K562 (cell line): ENCODE data around the gene KLK3. TPM values are rescaled to one million over a fixed set of nuclear protein-coding genes. Genes with fewer than 3 reads are reported as not detected.

Experiments used
- HCFC1 ChIP-seq: IDR thresholded peaks from 2 replicates; pipeline ENCODE4 v1.6.1; 2012; ENCODE audit warnings: low read depth, low read length, improper control_type of control experiment
- POLR2A ChIP-seq: fragments of 450-650 bp; conservative IDR thresholded peaks from 2 replicates; pipeline ENCODE4 v1.6.1; 2016
- POU5F1 ChIP-seq: fragments of 150-350 bp; IDR thresholded peaks from 2 replicates; pipeline ENCODE4 v1.6.1; 2014; ENCODE audit warnings: borderline replicate concordance, low read length, low read depth, mild to moderate bottlenecking; ENCODE audit not compliant: partially characterized antibody
- RBM17 ChIP-seq: fragments of 200-400 bp; formaldehyde crosslinking; IDR thresholded peaks from 2 replicates; pipeline ENCODE4 v1.6.1; 2017; ENCODE audit warnings: low read depth, mild to moderate bottlenecking, low read length, borderline replicate concordance
- RBM34 ChIP-seq: fragments of 200-400 bp; formaldehyde crosslinking; IDR thresholded peaks from 2 replicates; pipeline ENCODE4 v1.6.1; 2018; ENCODE audit warnings: low read length, borderline replicate concordance; ENCODE audit not compliant: insufficient read depth
- SRSF9 ChIP-seq: fragments of 200-400 bp; formaldehyde crosslinking; IDR thresholded peaks from 2 replicates; pipeline ENCODE4 v1.6.1; 2017; ENCODE audit warnings: low read depth, low read length, borderline replicate concordance
- WHSC1 ChIP-seq: IDR thresholded peaks from one replicate; pipeline ENCODE4 v1.6.1; 2012; ENCODE audit warnings: low read length, control low read depth, inconsistent platforms
- ZNF133 ChIP-seq: fragments of 250-450 bp; sonication (Bioruptor Pico); IDR thresholded peaks from 2 replicates; pipeline ENCODE4 v1.4.0; 2020; ENCODE audit warnings: mild to moderate bottlenecking
- ZNF311 ChIP-seq: fragments of 250-450 bp; sonication (Bioruptor Pico); IDR thresholded peaks from 2 replicates; pipeline ENCODE4 v1.4.0; 2020; ENCODE audit warnings: mild to moderate bottlenecking, moderate library complexity
- polyA plus RNA-seq, 8 experiments: library from polyadenylated mRNA; depleted of rRNA in 4 of 8; stranded (reverse) in 5 of 8; unstranded in 3 of 8; fragments of >200 nt; fragmentation: Nextera tagmentation in 2 of 8; fragmentation: Illumina TruSeq in 1 of 8; extraction: Ambion mirVana in 2 of 8; extraction: Trizol in 1 of 8; gene quantifications; 2 replicates each; pipeline versions ENCODE4 v1.2.1 to v1.2.3, GENCODE V29; 2011 to 2014; ENCODE audit warnings: inconsistent platforms in 1 of 8, missing spikeins in 1 of 8
- total RNA-seq, 7 experiments: library from RNA; depleted of rRNA in 6 of 7; stranded (reverse); fragments of >200 nt in 6 of 7; fragmentation: Illumina TruSeq in 2 of 7; extraction: Trizol in 2 of 7; gene quantifications; 2 replicates each; pipeline versions ENCODE4 v1.2.1 to v1.2.3, GENCODE V29; 2011 to 2021; ENCODE audit warnings: low replicate concordance in 1 of 7
- TF ChIP-seq, protein P1 (sequence below): fragments of 450-650 bp; formaldehyde crosslinking; conservative IDR thresholded peaks from 2 replicates; pipeline ENCODE4 v1.4.0; 2022; ENCODE audit warnings: mild to moderate bottlenecking, missing genetic modification characterization
- TF ChIP-seq, protein P2 (sequence below), 2 experiments: fragments of 450-650 bp; conservative IDR thresholded peaks; 2 replicates each; pipeline ENCODE4 v1.6.1; 2017; ENCODE audit warnings: mild to moderate bottlenecking in 2 of 2, moderate library complexity in 2 of 2
- TF ChIP-seq, protein P3 (sequence below): sonication (generic); formaldehyde crosslinking; IDR thresholded peaks from 2 replicates; pipeline ENCODE4 v1.8.0; 2022; ENCODE audit warnings: mild to moderate bottlenecking, missing genetic modification reagents, borderline replicate concordance
- TF ChIP-seq, protein P4 (sequence below): sonication (generic); formaldehyde crosslinking; IDR thresholded peaks from 2 replicates; pipeline ENCODE4 v1.8.0; 2022; ENCODE audit warnings: mild to moderate bottlenecking, missing genetic modification reagents
- TF ChIP-seq, protein P5 (sequence below): fragments of 450-650 bp; formaldehyde crosslinking; IDR thresholded peaks from 2 replicates; pipeline ENCODE4 v1.4.0; 2020; ENCODE audit warnings: mild to moderate bottlenecking, moderate library complexity
- TF ChIP-seq, protein P6 (sequence below): fragments of 250-450 bp; sonication (Bioruptor Pico); IDR thresholded peaks from 2 replicates; pipeline ENCODE4 v1.8.0; 2022; ENCODE audit warnings: moderate library complexity, mild to moderate bottlenecking, inconsistent platforms
- TF ChIP-seq, protein P7 (sequence below): sonication (generic); formaldehyde crosslinking; IDR thresholded peaks from 2 replicates; pipeline ENCODE4 v1.4.0; 2020; ENCODE audit warnings: mild to moderate bottlenecking, missing genetic modification reagents

The KLK3 gene
- total and polyA plus RNA-seq, 9 of the 15 experiments (the other 6 are each of a cell fraction or from before 2014, with no cell fraction given) = not detected

DNA sequence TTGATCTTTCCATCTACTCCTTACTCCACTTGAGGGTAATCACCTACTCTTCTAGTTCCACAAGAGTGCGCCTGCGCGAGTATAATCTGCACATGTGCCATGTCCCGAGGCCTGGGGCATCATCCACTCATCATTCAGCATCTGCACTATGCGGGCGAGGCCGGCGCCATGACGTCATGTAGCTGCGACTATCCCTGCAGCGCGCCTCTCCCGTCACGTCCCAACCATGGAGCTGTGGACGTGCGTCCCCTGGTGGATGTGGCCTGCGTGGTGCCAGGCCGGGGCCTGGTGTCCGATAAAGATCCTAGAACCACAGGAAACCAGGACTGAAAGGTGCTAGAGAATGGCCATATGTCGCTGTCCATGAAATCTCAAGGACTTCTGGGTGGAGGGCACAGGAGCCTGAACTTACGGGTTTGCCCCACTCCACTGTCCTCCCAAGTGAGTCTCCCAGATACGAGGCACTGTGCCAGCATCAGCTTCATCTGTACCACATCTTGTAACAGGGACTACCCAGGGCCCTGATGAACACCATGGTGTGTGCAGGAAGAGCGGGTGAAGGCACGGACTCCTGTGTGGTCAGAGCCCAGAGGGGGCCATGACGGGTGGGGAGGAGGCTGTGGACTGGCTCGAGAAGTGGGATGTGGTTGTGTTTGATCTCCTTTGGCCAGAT, 15.8 kb downstream of the KLK3 start (continued):
- TF ChIP-seq, protein P1, sequence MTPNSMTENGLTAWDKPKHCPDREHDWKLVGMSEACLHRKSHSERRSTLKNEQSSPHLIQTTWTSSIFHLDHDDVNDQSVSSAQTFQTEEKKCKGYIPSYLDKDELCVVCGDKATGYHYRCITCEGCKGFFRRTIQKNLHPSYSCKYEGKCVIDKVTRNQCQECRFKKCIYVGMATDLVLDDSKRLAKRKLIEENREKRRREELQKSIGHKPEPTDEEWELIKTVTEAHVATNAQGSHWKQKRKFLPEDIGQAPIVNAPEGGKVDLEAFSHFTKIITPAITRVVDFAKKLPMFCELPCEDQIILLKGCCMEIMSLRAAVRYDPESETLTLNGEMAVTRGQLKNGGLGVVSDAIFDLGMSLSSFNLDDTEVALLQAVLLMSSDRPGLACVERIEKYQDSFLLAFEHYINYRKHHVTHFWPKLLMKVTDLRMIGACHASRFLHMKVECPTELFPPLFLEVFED (CRISPR knock-in tag) = no peak
- TF ChIP-seq, protein P2, sequence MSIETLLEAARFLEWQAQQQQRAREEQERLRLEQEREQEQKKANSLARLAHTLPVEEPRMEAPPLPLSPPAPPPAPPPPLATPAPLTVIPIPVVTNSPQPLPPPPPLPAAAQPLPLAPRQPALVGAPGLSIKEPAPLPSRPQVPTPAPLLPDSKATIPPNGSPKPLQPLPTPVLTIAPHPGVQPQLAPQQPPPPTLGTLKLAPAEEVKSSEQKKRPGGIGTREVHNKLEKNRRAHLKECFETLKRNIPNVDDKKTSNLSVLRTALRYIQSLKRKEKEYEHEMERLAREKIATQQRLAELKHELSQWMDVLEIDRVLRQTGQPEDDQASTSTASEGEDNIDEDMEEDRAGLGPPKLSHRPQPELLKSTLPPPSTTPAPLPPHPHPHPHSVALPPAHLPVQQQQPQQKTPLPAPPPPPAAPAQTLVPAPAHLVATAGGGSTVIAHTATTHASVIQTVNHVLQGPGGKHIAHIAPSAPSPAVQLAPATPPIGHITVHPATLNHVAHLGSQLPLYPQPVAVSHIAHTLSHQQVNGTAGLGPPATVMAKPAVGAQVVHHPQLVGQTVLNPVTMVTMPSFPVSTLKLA (conservative IDR thresholded peaks at IDR 0.05) = peak; percentile 81 to 86
- TF ChIP-seq, protein P3, sequence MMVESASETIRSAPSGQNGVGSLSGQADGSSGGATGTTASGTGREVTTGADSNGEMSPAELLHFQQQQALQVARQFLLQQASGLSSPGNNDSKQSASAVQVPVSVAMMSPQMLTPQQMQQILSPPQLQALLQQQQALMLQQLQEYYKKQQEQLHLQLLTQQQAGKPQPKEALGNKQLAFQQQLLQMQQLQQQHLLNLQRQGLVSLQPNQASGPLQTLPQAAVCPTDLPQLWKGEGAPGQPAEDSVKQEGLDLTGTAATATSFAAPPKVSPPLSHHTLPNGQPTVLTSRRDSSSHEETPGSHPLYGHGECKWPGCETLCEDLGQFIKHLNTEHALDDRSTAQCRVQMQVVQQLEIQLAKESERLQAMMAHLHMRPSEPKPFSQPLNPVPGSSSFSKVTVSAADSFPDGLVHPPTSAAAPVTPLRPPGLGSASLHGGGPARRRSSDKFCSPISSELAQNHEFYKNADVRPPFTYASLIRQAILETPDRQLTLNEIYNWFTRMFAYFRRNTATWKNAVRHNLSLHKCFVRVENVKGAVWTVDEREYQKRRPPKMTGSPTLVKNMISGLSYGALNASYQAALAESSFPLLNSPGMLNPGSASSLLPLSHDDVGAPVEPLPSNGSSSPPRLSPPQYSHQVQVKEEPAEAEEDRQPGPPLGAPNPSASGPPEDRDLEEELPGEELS = peak; percentile 55; the same call in 1 of the 2 replicates
- TF ChIP-seq ZNF133 (CRISPR knock-in tag) = no peak
- TF ChIP-seq, protein P4, sequence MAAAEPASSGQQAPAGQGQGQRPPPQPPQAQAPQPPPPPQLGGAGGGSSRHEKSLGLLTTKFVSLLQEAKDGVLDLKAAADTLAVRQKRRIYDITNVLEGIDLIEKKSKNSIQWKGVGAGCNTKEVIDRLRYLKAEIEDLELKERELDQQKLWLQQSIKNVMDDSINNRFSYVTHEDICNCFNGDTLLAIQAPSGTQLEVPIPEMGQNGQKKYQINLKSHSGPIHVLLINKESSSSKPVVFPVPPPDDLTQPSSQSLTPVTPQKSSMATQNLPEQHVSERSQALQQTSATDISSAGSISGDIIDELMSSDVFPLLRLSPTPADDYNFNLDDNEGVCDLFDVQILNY (CRISPR knock-in tag) = no peak
- TF ChIP-seq WHSC1 = no peak
- TF ChIP-seq POU5F1 = no peak
- TF ChIP-seq, protein P5, sequence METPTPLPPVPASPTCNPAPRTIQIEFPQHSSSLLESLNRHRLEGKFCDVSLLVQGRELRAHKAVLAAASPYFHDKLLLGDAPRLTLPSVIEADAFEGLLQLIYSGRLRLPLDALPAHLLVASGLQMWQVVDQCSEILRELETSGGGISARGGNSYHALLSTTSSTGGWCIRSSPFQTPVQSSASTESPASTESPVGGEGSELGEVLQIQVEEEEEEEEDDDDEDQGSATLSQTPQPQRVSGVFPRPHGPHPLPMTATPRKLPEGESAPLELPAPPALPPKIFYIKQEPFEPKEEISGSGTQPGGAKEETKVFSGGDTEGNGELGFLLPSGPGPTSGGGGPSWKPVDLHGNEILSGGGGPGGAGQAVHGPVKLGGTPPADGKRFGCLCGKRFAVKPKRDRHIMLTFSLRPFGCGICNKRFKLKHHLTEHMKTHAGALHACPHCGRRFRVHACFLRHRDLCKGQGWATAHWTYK (CRISPR knock-in tag) = 0 out of 2 replicates have a peak, but pooled peaks have one; percentile 22
- no peak for TF ChIP-seq RBM17
- TF ChIP-seq ZNF311 (CRISPR knock-in tag) = no peak
- TF ChIP-seq, protein P6, sequence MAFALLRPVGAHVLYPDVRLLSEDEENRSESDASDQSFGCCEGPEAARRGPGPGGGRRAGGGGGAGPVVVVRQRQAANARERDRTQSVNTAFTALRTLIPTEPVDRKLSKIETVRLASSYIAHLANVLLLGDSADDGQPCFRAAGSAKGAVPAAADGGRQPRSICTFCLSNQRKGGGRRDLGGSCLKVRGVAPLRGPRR = no peak
- peak; percentile 85 for TF ChIP-seq HCFC1
- no peak for TF ChIP-seq RBM34
- peak; percentile 42; the same call in 1 of the 2 replicates for TF ChIP-seq POLR2A
- TF ChIP-seq SRSF9 = no peak
- TF ChIP-seq, protein P7, sequence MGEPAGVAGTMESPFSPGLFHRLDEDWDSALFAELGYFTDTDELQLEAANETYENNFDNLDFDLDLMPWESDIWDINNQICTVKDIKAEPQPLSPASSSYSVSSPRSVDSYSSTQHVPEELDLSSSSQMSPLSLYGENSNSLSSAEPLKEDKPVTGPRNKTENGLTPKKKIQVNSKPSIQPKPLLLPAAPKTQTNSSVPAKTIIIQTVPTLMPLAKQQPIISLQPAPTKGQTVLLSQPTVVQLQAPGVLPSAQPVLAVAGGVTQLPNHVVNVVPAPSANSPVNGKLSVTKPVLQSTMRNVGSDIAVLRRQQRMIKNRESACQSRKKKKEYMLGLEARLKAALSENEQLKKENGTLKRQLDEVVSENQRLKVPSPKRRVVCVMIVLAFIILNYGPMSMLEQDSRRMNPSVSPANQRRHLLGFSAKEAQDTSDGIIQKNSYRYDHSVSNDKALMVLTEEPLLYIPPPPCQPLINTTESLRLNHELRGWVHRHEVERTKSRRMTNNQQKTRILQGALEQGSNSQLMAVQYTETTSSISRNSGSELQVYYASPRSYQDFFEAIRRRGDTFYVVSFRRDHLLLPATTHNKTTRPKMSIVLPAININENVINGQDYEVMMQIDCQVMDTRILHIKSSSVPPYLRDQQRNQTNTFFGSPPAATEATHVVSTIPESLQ (CRISPR knock-in tag) = no peak
